Lower leg skin (tissue), 3 donors: ENCODE data around the gene NAA10.

Experiments
- POLR2A ChIP-seq, 2 donors: fragments of 450-650 bp; IDR thresholded peaks; one replicate each; pipeline ENCODE4 v1.6.1; 2016 to 2017; ENCODE audit warnings: antibody characterized with exemption in 2 of 2, mild to moderate bottlenecking in 1 of 2, moderate library complexity in 1 of 2
- TF ChIP-seq, protein P1 (sequence below), 3 donors: fragments of 450-650 bp; IDR thresholded peaks; one replicate each; pipeline ENCODE4 v1.5.1; 2016; ENCODE audit warnings: antibody characterized with exemption in 3 of 3, mild to moderate bottlenecking in 3 of 3, moderate library complexity in 2 of 3

DNA sequence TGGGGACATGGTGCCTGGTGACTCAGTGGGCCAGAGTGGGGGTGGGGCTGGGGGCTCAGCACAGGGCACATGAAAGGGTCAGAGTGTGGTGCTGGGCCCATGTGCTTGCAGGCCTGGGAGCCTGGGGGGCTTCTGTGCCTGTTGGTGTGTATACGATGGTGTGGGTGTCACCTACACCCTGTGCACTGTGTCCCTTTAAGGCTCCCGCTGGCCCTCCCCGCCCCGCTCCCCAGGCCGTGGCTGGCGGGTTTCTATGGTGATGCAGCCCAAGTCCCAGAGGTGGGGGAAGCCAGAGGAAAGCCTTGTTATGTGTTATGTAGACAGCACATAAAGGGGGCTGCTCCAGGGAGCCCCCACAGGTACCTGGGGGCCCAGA, 54.4 kb downstream of the NAA10 start:
- no peak for TF ChIP-seq POLR2A (IDR thresholded peaks at IDR 0.05)
- TF ChIP-seq, protein P1, sequence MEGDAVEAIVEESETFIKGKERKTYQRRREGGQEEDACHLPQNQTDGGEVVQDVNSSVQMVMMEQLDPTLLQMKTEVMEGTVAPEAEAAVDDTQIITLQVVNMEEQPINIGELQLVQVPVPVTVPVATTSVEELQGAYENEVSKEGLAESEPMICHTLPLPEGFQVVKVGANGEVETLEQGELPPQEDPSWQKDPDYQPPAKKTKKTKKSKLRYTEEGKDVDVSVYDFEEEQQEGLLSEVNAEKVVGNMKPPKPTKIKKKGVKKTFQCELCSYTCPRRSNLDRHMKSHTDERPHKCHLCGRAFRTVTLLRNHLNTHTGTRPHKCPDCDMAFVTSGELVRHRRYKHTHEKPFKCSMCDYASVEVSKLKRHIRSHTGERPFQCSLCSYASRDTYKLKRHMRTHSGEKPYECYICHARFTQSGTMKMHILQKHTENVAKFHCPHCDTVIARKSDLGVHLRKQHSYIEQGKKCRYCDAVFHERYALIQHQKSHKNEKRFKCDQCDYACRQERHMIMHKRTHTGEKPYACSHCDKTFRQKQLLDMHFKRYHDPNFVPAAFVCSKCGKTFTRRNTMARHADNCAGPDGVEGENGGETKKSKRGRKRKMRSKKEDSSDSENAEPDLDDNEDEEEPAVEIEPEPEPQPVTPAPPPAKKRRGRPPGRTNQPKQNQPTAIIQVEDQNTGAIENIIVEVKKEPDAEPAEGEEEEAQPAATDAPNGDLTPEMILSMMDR (IDR thresholded peaks at IDR 0.05) = no peak
